Activated naive CD8-positive, alpha-beta T cell treated with anti-CD3 and anti-CD28 coated beads, Interleukin-2, amount 50 U/mL, for 24 hours (primary cell): ENCODE measurements around the gene TNNI3.
A peak's percentile ranks its signal among the peaks of the same experiment; 100 is the strongest.
"Not testable (repeated sequence)": the region's sequence is repeated elsewhere in the genome, so short reads cannot be mapped to it uniquely, and the experiment has no call there.

Experiments used
- ATAC-seq: fragments of 150-1000 bp; cut with Tn5 transposase; one replicate; pipeline ENCODE4 v1.10.0; 2021
- DNase-seq: peaks from one replicate; pipeline ENCODE4 v3.0.0; 2021
- H3K27ac Mint-ChIP-seq: one replicate; pipeline ENCODE4 v1.8.0; 2021; ENCODE audit warnings: mild to moderate bottlenecking, mixed read lengths
- H3K27me3 Mint-ChIP-seq: one replicate; pipeline ENCODE4 v1.8.0; 2021; ENCODE audit warnings: mixed read lengths
- H3K36me3 Mint-ChIP-seq: one replicate; pipeline ENCODE4 v1.8.0; 2021; ENCODE audit warnings: low read depth, mixed read lengths
- H3K4me1 Mint-ChIP-seq: one replicate; pipeline ENCODE4 v1.8.0; 2021; ENCODE audit warnings: mixed read lengths
- H3K4me3 Mint-ChIP-seq: one replicate; pipeline ENCODE4 v1.8.0; 2021; ENCODE audit warnings: mild to moderate bottlenecking, moderate library complexity, mixed read lengths
- H3K9me3 Mint-ChIP-seq: one replicate; pipeline ENCODE4 v1.8.0; 2021; ENCODE audit warnings: mixed read lengths

TNNI3 gene

DNA sequence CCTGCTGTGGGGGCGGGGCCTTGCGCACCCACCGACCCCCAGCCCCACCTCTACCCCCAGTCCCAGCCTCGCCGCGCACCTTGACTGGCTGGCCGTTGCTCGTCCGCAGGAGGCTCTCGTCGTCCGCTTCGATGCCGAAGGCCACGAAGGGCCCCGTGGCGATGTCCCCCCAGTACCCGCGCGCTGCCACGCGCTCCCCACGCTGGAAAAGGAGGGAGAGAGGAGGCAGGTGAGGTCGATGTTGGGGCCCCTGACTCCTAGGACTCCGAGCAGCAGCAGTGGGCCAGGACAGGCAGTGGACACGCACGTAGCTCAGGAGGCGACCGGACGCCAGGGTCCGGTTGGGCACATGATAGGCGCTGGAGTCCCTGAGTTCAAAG, 3.4 kb upstream of the TNNI3 start:
- peaks cover 64% of the 10 kb centered on the region for H3K27me3 Mint-ChIP-seq

DNA sequence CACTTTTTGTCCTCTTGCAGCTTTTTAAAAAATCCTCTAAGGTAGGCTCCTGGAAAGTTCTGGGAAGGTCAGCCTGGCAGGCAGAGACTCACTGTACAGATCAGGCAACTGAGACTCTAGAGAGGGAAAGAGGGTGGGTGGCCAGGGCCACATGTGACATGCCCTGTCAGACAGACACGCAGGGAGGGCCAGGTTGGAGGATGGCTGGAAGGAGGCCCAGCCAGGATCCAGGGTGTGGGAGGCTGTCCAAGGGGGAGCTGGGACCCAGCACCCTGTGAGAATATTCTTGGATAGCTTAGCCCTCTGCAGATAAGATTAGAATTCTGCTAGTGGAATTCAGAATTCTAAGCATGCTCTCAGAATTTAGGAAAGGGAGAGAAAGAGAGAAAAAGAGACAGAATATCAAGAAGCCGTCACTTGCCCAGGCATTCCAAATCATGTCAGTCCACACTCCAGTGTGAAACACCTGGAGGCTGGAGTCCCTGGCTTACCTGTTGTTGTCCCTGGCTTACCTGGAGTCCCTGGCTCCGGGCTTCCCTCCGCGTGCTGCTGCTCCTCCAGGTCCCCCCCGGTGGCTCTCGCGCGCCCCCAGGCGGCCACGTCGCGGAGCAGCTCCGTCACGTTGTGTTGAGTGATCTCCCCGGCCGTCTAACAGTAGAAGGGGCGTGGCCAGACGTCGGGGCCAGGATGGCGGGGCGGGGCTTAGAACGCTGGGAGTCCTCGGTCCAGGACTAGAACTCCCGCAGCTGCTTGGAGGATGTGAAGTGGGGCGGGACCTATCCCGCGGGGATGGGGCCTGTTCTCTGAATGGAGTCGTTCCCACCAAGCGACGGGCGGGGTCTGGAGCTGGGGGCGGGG, 2.8 kb upstream of the TNNI3 start:
- Mint-ChIP-seq H3K4me3 (no peak overlapping the region), H3K4me1 (peaks cover 7% of the 10 kb centered on the region), H3K36me3 (no peaks in the 10 kb centered on the region), H3K9me3 (no peaks in the 10 kb centered on the region), H3K27ac (no peak overlapping the region), H3K27me3 (peaks cover 58% of the 10 kb centered on the region)
- ATAC-seq (peak; percentile 85), DNase-seq (peak; percentile 93)

More for the DNA sequence above, 3.4 kb upstream of the TNNI3 start:
- ATAC-seq: no peak
- H3K9me3 Mint-ChIP-seq: no peaks in the 10 kb centered on the region
- no peaks in the 10 kb centered on the region for H3K36me3 Mint-ChIP-seq
- H3K4me1 Mint-ChIP-seq: peaks cover 7% of the 10 kb centered on the region
- DNase-seq: no peak
- H3K27ac Mint-ChIP-seq: no peak overlapping the region
- no peak overlapping the region for H3K4me3 Mint-ChIP-seq

DNA sequence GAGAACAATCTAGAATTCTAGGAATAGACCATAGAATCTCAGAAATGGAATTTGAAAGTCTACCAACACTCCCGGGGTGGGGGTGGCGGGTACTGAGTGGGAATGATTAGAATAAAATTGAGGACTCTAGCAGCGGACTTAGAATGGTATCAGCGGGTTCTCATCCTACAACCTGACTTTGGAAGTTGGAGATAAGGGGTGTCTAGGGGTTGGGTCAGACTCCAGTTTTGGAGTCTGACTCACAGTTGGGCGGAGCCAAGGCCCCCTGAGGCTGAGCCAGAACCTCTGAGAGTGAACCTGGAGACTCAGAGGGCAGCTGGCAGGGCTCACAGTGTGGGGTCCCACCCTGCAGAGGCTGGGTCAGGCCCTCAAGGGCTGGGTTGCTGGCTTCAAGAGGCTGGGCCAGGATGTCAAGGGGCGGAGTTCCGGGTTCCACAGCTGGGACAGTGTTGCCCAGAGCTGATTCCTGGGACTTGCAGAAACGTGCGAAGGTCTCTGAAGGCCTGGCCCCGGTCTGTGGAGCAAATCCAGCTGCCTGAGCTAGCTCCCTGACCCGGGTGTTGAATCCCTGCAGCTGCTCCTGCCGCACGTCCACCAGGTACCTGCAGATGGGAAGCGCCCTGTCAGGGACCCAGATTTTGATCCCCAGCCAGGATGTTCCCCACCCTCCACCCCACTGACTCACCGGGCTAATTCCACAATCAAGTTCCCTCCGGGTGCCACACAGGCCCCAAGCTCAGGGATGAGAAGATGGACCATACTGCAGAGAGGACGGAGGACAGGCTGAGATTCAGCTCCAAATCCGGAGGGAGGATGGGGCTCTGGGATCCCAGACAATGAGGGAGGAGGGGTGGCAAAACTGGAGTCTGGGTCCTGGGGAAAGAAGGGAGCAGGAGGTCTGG, 1.6 kb upstream of the TNNI3 start:
- H3K9me3 Mint-ChIP-seq: no peaks in the 10 kb centered on the region
- peaks cover 56% of the 10 kb centered on the region for H3K27me3 Mint-ChIP-seq
- peaks cover 2% of the 10 kb centered on the region for H3K36me3 Mint-ChIP-seq
- ATAC-seq (no peak), DNase-seq (no peak)
- H3K27ac Mint-ChIP-seq: no peak overlapping the region
- H3K4me3 Mint-ChIP-seq: no peak overlapping the region
- peaks cover 10% of the 10 kb centered on the region for H3K4me1 Mint-ChIP-seq

DNA sequence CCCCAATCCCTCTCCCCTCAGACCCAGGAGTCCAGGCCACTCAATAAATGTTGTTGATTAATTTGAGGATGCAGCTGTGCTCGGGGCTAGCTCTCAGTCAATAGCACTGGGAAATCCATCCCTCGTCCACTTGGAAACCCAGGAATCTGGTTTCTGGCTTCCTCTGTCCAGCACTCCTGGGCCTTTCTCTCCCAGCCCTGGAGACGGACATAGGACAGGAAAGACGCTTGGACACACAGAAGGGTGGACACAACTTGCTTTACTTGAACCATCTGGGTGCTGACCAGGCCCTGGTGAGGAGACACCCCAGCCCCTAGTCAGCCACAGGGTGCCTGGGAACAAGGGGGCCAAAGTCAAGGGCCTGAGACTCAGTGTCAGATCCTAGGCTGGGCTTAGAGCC, 891 bp upstream of the TNNI3 start:
- Mint-ChIP-seq H3K36me3 (peaks cover 2% of the 10 kb centered on the region), H3K4me3 (no peak overlapping the region), H3K9me3 (peaks cover 4% of the 10 kb centered on the region), H3K27ac (no peak overlapping the region), H3K4me1 (peaks cover 13% of the 10 kb centered on the region), H3K27me3 (peaks cover 50% of the 10 kb centered on the region)
- no peak for ATAC-seq
- DNase-seq: no peak

DNA sequence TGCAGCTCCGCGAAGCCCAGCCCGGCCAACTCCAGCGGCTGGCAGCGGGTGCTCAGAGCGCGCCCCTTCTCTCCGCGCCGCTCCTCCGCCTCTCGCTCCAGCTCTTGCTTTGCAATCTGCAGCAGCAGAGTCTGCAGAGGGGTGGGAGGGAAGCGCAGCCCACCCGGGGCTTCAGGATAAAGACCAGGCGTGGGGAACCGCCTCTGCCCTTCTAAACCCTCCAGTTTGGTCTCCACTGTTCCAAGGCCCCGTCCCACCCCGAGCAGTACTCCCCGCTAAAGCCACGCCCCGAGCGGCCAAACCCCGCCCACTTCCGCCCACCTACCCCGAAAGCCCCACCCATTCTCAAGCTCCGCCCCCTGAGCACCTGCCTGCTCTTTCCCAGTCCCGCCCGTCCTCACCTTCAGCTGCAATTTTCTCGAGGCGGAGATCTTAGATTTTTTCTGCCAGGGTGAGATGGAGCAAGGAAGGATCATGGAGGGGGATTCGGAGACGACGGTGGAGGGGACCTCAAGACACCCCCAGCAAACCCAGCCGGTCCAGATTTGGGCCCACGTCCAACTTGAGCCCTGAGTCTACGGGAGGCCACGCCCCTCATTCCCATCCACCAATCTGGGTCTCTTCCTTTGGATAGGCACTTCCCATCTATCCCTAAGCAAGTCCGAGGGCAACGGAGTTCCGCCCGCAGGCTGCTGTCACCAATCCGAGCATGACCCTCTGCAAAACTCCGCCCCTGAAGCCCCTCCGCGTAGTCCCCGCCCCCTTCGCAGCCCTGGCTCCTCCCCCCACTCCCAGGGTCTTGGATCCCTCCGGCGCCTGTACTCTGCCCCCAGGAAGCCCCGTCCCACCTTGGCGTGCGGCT, 1.1 kb downstream of the TNNI3 start:
- Mint-ChIP-seq H3K4me1 (peaks cover 21% of the 10 kb centered on the region), H3K27me3 (peaks cover 42% of the 10 kb centered on the region), H3K9me3 (peaks cover 14% of the 10 kb centered on the region), H3K27ac (no peak overlapping the region), H3K36me3 (peaks cover 5% of the 10 kb centered on the region), H3K4me3 (no peak overlapping the region)
- peak; percentile 54 for DNase-seq
- ATAC-seq: no peak

DNA sequence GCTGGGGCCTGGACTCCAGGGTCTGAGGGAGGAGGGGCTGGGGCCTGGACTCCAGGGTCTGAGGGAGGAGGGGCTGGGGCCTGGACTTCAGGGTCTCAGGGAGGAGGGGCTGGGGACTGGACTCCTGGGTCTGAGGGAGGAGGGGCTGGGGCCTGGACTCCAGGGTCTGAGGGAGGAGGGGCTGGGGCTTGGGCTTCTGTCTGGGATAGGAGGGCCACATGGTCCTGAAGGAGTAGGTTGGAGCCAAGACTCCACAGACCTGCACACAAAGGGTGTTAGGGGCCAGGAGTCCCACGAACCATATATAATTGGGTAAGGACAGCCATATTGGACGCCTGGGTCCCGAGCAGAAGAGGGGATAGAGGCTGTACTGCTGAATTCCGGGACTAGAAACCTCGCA, 1.7 kb downstream of the TNNI3 start:
- peaks cover 42% of the 10 kb centered on the region for H3K27me3 Mint-ChIP-seq

DNA sequence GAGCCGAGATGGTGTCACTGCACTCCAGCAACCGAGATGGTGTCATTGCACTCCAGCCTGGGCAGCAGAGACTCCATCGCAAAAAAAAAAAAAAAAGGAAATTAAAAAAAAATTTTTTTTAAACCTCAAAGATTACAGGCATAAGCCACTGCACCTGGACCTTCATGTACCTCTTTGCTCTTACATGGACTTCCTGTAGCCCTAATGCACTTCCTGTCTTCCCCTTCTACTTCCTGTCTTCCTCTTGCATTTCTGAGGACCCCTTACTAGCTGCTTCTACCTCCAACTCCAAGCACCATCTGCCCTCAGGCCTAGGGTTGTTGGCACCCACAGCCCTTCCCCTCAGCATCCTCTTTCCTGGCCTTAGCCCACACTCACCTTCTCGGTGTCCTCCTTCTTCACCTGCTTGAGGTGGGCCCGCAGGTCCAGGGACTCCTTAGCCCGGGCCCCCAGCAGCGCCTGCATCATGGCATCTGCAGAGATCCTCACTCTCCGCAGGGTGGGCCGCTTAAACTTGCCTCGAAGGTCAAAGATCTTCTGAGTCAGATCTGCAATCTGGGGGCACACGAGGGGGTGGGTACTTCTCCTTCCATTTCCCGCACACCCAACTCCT, 3.8 kb downstream of the TNNI3 start:
- no peak overlapping the region for H3K27ac Mint-ChIP-seq
- H3K4me1 Mint-ChIP-seq: peaks cover 19% of the 10 kb centered on the region

More for the DNA sequence above, 1.7 kb downstream of the TNNI3 start:
- H3K36me3 Mint-ChIP-seq, H3K4me3 Mint-ChIP-seq, H3K27ac Mint-ChIP-seq, ATAC-seq, DNase-seq: not testable (repeated sequence)
- peaks cover 21% of the 10 kb centered on the region for H3K4me1 Mint-ChIP-seq
- peaks cover 14% of the 10 kb centered on the region for H3K9me3 Mint-ChIP-seq

DNA sequence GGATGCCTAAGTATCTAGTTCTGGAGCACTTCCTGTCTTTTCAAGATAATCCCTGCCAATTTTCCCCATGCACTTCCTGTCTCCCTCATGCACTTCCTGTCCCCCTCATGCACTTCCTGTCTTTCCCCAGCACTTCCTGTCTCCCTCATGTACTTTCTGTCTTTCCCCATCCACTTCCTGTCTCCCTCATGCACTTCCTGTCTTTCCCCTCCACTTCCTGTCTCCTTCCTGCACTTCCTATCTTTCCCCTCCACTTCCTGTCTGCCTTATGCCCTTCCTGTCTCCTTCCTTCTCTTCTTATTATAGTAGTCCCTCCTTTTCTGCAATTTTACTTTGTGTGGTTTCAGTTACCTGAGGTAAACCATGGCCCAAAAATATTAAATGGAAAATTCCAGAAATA, 5.5 kb downstream of the TNNI3 start:
- Mint-ChIP-seq H3K4me3 (no peak overlapping the region), H3K4me1 (peaks cover 19% of the 10 kb centered on the region), H3K27ac (peak overlapping the region; percentile 49), H3K27me3 (peaks cover 34% of the 10 kb centered on the region), H3K9me3 (peaks cover 14% of the 10 kb centered on the region), H3K36me3 (peaks cover 5% of the 10 kb centered on the region)
- DNase-seq (no peak), ATAC-seq (no peak)

More for the DNA sequence above, 3.8 kb downstream of the TNNI3 start:
- peaks cover 14% of the 10 kb centered on the region for H3K9me3 Mint-ChIP-seq
- H3K27me3 Mint-ChIP-seq: peaks cover 39% of the 10 kb centered on the region
- no peak overlapping the region for H3K4me3 Mint-ChIP-seq
- H3K36me3 Mint-ChIP-seq: peaks cover 5% of the 10 kb centered on the region
- DNase-seq (no peak), ATAC-seq (no peak)

DNA sequence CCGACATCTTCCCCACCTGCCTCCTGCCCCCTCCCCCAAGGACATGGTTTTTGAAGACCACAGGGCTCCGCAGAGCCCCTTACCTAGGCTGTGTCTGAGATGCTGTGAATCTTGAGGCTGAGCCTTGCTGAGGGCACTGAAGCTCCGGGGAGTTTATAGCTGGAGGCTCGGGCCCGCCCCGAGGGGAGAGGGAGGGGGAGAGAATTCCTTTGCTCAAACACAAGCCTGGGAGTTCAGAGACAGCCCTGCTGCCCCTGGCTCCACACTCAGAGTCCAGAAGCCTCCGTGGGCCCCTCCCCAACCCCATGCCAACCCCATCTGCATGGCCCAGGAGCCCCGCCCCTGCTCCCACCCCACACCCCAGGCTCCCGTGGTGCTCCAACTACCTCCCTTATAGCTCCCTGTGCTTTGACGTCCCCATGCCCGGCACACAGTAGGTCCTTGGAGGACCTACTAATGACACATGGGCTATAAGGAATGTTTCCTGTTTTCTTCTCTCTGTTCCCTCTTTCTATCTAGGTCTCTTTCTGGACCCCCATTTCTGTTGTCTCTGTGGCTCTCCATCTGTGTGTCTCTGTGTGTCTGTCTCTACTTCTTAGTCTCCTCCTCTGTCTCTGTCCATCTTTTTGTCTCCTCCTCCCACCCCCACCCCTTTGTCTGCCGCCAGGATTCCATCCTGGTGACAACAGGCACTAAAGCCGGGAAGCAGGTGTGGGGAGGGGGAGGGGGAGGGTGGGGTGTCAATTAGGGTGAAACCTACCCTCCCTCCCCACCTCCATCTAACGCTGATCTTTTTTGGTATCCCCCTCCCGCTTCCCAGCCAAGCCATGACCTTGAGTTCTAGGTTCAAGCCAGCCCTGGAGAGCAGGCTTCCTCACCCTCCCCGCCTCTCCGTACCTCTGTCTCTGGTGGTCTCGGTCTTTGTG, 8.2 kb downstream of the TNNI3 start, which contains the start of gene TNNT1:
Gene TNNT1, minus strand, starts transcription at position 129 of the 926 bp plus-strand sequence. CDS start 2,049 bp downstream, outside the sequence.
- Mint-ChIP-seq H3K4me3 (no peak within 1 kb of the TSS), H3K36me3 (peaks cover 3% of the 10 kb centered on the region), H3K27me3 (peaks cover 38% of the 10 kb centered on the region), H3K9me3 (peaks cover 14% of the 10 kb centered on the region), H3K27ac (no peak within 1 kb of the TSS), H3K4me1 (peaks cover 15% of the 10 kb centered on the region)
- ATAC-seq: peak; percentile 25
- DNase-seq: no peak

DNA sequence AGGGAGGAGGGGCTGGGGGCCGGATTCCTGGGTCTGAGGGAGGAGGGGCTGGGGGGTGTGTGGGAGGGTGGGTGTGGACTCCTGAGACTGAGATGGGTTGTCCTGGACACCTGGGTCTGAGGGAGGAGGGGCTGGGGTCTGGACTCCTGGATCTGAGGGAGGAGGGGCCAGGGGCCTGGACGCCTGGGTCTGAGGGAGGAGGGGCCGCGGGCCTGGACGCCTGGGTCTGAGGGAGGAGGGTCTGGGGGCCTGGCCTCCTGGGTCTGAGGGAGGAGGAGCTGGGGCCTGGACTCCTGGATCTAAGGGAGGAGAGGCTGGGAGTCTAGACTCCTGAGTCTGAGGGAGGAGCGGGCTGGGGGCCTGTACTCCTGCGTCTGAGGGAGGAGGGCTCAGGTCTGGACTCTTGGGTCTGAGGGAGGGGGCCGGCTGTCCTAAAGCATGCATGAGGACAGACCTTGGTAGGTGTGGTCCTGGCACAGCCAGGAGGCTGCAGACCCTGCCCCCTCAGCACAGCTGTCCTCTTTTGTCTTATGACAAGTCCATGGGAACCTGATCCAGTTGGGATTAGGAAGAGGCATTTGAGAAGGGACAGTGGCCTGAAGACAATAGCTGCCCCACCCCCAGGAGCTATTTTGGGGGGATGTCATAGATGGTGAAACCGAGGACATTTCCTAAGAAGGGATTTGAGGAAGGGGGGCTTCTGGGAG, 9.8 kb downstream of the TNNI3 start:
- no peak for ATAC-seq
- peaks cover 50% of the 10 kb centered on the region for H3K27me3 Mint-ChIP-seq
- peaks cover 12% of the 10 kb centered on the region for H3K4me1 Mint-ChIP-seq
- peaks cover 10% of the 10 kb centered on the region for H3K9me3 Mint-ChIP-seq
- H3K36me3 Mint-ChIP-seq: peaks cover 3% of the 10 kb centered on the region
- H3K27ac Mint-ChIP-seq: no peak overlapping the region
- no peak for DNase-seq
- no peak overlapping the region for H3K4me3 Mint-ChIP-seq

DNA sequence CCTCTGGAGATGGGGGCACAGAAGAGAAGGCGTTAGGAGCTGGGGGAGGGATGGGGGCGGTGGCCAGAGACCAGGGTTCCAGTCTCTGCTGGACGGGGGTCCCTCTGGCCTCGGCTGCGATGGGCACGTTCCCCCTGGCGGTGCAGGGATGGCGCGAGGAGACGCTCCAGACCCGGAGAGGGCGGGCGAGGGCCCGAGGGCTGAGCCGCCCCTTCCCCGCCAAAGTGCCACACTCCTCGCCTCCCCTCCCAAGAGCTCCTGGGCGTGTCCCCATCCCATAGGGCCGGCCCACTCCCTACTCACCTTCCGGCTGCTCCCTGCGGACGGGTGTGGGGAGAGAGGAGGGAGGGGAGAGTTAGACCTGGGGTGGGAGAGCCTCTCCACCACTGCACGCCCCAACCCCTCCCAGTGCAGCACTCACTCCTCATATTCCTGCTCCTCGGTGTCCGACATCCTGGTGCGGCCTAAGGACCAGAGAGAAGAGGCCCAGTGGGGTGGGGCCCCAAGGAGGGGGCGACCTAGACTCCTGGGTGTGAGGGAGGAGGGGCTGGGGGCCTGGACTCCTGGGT, 10.7 kb downstream of the TNNI3 start:
- ATAC-seq (no peak), DNase-seq (no peak)
- H3K27me3 Mint-ChIP-seq: peaks cover 51% of the 10 kb centered on the region
- H3K36me3 Mint-ChIP-seq: peaks cover under 1% of the 10 kb centered on the region
- H3K4me1 Mint-ChIP-seq: peaks cover 5% of the 10 kb centered on the region
- H3K4me3 Mint-ChIP-seq: no peak overlapping the region
- peaks cover 3% of the 10 kb centered on the region for H3K9me3 Mint-ChIP-seq
- no peak overlapping the region for H3K27ac Mint-ChIP-seq

DNA sequence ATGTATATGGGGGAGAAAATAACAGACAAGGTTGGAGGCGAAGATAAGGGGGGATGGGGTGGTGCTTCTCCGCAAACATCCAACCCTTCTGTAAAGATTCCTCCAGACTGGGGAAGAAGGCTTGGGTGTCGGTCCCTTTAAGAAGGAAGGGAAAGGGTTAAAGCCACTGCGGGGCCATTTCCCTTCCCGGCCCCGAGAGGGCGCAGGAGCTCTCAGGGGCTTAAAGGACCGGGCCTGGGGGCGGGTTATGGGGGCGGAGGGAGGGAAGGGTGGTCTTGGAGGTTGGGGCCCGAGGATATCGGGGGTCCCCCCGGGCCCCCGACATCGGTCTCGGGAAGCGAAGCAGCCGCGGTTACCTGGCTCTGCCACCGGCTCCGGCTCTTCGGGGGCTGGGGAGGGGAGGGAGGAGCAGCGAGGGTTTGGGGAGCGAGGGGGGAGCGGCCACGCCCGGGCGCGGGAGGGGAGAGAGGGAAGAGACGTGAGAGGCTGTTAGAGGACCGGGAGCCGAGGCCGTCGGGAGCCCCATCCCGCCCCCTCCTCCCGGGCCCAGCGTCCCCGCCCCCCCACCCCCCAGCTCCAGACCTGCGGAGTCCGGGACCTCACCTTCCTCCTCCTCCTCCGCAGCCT, 11.3 kb downstream of the TNNI3 start:
- Mint-ChIP-seq H3K36me3 (no peaks in the 10 kb centered on the region), H3K9me3 (no peaks in the 10 kb centered on the region), H3K27ac (no peak overlapping the region), H3K4me3 (no peak overlapping the region), H3K4me1 (peaks cover 5% of the 10 kb centered on the region), H3K27me3 (peaks cover 54% of the 10 kb centered on the region)
- DNase-seq (no peak), ATAC-seq (no peak)
